Prostate gland (tissue), 2 donors: ENCODE data around the gene NEGR1.

Source experiments
- CTCF ChIP-seq, 4 experiments: fragments of 200-600 bp in 2 of 4; fragments of 450-650 bp in 2 of 4; sonication (generic) in 2 of 4; IDR thresholded peaks; 1 replicate in 3 of 4; 2 replicates in 1 of 4; pipeline ENCODE4 v1.5.1; 2016 to 2019; ENCODE audit warnings: antibody characterized with exemption in 4 of 4, mild to moderate bottlenecking in 2 of 4, moderate library complexity in 2 of 4
- POLR2A ChIP-seq: fragments of 450-650 bp; IDR thresholded peaks from one replicate; pipeline ENCODE4 v1.6.1; 2016; ENCODE audit warnings: antibody characterized with exemption, mild to moderate bottlenecking
- POLR2AphosphoS5 ChIP-seq: sonication (generic); formaldehyde crosslinking; IDR thresholded peaks from one replicate; pipeline ENCODE4 v1.6.1; 2017; ENCODE audit warnings: antibody characterized with exemption

- TF ChIP-seq CTCF (IDR thresholded peaks at IDR 0.05) (no peak), POLR2A (no peak), POLR2AphosphoS5 (no peak)
These were observed 848.1 kb downstream of the NEGR1 start for GRCh38 chr1:71434240-71434639.
